G401 (cell line): Measurements from ENCODE around the gene DBH. TPM values are rescaled to one million over a fixed set of nuclear protein-coding genes. Genes with fewer than 3 reads are reported as not detected.

ENCODE experiments used
- DNase-seq: peaks from one replicate; pipeline ENCODE4 v3.0.0-alpha.2; 2015; ENCODE audit warnings: low spot score
- in situ Hi-C: cut with HindIII; loops from 2 replicates; pipeline ENCODE4 v1.10.0; 2016; ENCODE audit warnings: low sequenced_read_pairs, mixed read lengths
- total RNA-seq: library from RNA; depleted of rRNA; stranded (reverse); fragments of >200 nt; shearing (Covaris generic); gene quantifications from 2 replicates; pipeline ENCODE4 v1.2.3, GENCODE V29; 2014

The DBH gene
- total RNA-seq, 1 experiment from 2014 or later: not detected

DNA sequence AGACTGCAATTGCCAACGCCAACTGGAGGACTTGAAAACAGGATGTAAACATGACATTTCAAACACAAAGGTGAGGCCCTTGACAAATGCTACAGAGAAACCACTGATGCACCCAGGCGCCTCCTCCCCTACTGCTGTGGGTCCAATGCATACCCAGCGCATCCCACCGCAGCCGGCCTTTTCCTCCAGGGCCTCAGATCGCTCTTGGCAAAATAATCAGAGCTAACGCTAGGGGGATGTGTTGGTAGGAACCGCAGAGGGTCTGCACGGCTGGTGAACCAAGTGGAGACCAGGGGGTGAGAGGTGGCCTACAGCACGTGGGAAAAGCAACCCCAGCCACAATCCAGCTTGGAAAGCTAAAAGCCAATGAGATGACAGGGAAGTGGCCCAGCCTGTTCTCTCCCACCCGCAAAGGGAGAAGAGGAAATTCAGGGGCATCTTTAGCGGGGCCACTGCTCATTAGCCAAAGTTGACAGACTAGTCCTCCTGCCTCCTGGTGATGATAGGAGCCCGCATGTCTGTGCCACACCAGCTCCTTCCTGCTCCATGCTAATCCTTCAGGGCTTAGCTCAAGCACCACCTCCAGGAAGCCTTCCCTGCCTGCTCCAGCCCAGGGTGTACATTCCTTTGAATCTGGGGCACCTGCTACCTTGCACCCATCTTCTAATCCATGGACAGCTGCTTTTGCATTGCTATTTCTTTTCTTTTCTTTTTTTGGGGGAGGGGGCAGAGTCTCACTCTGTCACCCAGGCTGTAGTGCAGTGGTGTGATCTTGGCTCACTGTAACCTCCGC lies 32.8 kb upstream of the DBH start:
- no peak for DNase-seq
- in situ Hi-C loops: no loop called here

DNA sequence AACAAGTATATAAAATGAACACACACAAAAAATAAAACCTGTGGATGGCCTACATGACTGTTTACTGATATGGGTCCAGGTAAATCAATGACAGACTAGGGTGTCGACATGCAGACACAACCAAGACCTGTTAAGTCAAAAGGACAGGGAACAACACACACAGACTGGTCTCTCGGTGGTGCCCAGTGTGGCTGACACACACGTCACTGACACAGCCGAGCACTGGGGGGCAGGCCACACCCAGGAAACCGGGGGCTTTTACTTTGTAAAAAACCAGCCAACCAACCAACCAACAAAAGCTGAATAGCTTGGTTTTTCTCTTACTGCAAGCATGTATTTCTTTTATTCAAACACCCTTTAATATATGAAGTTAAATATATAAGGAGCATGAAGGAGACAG lies 31.9 kb upstream of the DBH start:
- in situ Hi-C loops: no loop called here
- DNase-seq: peak; percentile 6

DNA sequence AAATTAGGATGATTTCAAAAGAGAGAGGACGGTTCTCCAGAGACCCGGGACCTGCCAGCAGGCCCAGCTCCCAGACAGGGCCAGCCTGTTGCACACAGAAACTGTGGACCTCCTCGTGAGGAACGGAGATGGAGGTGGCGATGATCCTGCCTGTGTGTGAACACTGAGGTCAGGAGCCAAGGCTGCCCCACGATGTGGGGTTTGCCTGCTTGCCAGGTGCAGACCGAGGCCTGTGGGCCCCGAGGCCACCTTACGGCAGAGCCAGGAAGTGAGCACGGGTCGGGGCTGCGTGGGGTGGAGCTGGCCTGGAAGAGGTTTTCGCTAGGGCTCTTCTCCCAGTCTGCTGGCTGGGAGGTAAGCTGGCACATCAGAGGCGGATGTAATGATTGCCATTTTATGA lies 31.3 kb upstream of the DBH start:
- in situ Hi-C loops: no loop called here
- DNase-seq: peak; percentile 20

DNA sequence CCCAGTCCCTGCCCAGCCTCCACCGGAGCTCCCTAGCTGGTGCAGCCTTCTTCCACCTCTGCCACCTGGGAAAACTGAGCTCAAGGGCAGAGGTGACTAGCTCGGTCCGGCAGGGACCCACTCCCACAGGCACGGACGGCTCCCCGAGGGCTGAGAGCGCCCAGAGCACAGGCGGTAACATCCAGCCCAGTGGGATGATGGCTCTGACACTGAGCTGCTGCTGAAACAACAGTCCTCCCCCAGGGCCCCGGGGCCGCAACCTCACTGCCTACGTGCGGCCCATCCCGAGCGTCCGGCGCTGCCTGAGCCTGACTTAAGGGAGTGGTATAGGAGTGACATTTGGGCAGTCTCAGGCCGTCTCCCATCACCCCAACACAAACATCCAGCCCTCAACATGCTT lies 30.7 kb upstream of the DBH start:
- no peak for DNase-seq
- in situ Hi-C loops: no loop called here

DNA sequence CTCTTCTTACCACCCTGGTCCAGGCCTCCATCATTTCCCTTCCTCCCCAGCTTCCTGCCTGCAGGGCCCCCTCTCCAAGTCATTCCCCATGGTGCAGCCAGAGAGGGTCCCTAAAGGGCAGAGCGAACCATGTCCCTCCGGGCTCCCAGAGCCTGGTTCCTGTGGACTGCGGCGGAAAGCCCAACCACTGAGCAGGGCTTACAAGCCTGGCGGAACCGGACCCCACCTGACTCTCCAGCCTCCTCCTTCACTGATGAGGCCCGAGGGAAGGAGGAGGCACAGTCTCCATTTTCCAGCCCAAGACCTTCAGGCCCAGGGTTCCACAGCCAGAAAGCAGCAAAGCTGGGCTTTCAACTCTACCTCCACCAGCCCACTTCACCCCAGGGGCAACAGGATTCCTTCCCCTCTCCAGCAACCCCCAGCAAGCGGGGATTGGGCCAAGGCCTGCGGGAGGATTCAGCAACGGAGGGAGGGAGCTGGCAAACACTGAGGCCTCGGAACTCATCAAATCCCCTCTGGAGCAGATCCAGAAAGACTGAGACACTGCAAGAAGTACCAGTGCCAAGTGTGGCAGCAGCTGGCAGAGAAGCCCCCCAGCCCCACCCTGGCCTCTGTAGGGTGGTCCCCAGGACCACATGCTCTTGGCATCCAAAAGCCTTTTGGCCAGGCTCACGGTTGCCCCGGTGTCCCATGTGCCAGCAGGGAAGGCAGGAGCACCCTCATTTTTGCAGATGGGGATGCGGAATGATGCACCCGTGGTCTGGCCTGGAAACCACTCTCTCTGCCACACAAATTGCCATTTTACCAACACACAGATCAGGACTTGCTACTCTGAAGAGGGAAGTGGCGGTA lies 30.1 kb upstream of the DBH start:
- peak; percentile 5 for DNase-seq
- in situ Hi-C loops: no loop called here

DNA sequence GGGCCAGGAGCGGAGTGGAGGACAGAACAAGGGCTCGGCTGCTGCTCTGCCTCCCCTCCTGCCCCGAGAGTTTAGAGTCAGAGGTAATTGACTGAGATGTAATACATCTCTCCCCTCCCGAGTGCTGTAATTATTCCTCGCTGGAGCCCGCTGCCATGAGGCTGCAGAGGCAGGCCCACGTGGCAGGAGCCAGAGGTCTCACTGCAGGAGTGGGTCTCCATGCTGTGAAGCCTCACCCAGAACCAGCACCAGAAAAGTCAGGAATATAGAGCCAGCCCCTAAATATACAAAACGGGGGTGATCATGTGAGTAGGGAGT lies 29.5 kb upstream of the DBH start:
- in situ Hi-C loops: no loop called here
- DNase-seq: peak; percentile 10

DNA sequence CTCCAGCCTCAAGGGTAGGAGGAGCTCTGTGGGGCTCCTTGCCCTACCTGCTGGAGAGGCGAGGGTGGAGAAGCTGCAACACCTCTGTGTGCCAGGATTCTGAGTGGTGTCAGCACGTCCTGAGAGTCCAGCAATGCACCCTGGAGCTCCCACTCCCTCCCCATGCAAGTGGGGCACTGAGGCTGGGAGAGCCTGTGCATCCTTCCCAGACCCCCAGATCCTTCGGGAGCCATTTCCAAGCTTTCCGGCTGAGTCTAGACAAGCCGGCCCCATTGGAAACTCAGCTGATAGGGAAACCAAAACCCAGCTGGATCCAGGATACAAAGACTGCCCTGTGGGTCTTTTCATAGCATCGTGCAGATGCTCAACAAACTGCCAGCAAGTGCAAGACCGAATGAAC lies 28.8 kb upstream of the DBH start:
- in situ Hi-C loops: no loop called here
- peak; percentile 5 for DNase-seq

DNA sequence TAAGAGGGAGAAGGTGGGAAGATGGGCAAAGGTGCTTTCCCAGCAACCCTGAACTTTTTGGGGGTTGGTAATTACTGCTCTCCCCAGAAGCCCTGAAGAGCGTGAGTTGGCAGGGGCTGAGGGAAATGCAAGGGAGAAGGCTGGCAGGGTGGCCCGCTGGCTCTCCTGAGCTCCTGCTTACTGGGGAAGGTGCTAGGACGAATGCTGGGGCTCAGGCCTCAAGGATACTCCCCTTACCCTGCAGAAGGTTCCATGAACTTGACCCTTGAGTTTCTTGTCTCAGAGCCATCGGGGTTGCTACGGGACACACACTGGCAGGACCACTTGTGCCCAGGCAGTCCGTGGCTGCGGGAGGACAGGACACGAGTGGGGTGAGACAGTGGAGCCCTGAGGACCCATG lies 28.2 kb upstream of the DBH start:
- in situ Hi-C loops: no loop called here
- peak; percentile 14 for DNase-seq

DNA sequence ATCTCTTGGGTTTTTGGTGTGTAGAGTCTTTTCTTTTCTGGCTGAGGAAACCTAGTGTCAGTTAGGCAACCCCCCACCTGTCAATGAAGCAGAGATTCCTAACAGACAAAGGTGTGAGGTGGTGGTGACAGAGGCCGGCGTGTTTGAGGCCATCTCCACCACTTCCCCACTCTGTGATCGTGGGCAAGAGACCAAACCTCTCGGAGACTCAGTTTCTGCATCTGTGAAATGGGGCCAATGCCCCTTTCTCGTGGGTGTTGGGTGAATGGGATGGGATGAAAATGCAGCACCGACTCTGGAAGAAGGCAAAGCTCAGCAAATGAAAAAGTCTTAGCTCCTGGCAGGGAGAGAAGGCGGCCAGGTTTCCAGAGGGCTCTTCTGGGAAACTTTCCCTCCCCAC lies 27.8 kb upstream of the DBH start:
- in situ Hi-C loops: no loop called here

DNA sequence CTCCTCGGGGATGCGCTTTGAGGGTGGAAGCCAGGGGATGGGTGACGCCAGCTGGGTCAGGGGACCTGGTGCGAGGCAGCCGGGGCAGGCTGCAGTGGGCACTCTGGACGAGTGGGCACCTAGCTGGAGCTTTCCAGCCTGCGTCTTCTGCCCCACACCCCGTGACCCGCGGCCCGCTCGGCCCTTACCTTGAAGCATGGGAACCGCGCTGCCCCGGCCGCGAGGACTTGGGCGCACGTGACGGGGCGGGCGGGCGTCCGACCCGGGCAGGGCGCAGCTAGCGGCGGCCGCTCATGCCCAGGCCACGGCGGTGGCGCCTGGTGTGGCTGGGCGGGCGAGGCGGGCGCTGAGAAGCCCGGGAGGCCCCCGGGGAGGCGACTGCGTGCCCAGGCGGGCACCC lies 27.3 kb upstream of the DBH start:
- DNase-seq: peak; percentile 7
- in situ Hi-C loops: no loop called here

More for the DNA sequence above, 27.8 kb upstream of the DBH start:
- peak; percentile 2 for DNase-seq

DNA sequence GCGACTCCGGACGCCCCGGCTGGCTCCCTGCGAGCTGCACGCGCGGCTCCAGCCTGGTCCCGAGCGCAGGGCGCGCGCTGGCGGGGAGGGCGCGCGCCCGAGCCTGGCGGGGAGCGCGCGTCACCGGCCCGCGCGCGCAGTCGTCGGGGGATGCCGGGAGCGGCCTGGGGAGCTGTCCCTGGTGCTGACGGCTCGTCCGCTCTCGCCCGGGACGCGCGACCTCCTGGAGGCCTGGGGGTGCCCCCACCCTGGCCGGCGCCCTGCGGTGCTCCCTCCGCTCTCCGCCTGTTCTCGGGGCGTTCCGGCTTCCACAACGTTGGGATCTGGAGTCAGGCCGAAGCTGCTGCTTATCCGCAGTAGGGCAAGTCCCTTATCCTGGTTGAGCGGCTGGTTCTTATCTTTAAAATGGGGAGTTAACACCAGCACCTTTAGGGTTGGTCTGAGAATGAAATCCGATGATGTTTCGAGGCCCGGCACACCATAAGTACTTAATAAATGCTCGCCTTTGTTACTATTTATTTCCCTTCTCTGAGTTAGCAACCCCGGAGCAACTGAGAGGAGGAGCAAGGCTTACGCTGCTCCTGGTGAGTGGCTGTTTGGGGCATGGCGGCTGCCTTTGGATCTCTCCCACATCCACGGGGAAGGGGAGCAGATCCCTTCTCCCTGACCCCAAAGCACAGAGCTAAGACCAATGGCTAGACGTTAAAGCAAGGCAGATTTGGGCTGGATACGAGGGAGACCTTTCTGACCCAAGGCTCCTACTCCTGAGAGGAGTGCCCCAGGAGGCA lies 26.7 kb upstream of the DBH start, which contains the start of gene FAM163B:
Gene FAM163B (minus strand): TSS at position 79 of the 788 bp plus-strand sequence. CDS start 29,166 bp downstream, outside the sequence.
- DNase-seq: peak; percentile 36

DNA sequence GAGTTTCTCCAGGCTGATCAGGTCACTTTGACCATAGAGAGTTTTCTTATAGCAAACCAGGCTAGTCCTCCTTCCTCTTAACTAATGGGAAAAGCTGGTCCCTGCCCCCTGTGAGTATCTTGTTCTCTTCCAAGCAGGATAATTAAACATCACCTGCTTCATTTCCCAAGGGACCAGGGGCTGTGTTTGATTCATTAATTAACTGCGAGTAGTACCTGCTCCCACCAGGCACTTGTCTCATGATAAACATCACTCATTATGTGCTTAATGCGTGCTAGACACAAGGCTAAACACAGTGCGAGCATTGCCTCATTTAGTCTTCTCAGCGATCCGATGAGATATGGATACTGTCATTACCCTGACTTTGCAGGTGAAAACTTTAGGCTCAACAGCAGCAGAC lies 25.3 kb upstream of the DBH start:
- in situ Hi-C loops: no loop called here
- no peak for DNase-seq

More for the DNA sequence above, 26.7 kb upstream of the DBH start, which contains the start of gene FAM163B:
- in situ Hi-C loops: no loop called here

DNA sequence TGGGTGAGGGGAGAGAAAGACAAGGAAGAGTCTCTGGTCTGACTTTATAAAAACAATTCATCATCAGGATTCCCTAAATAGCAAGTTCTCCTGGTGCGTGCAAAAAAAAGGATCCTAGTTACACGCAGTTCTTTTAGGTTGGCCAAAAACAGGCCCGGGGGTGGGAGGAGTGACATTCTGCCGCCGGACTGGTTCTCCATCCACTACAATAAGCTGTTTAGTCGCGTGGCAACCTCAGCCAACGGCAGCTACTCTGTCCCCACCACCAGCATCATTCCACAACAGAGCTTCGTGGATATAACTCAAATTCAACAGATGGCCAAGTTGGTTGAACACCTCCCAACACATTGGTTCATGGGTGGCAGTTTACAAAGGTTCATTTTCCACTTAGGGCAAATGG lies 24.1 kb upstream of the DBH start:
- in situ Hi-C loops: no loop called here

DNA sequence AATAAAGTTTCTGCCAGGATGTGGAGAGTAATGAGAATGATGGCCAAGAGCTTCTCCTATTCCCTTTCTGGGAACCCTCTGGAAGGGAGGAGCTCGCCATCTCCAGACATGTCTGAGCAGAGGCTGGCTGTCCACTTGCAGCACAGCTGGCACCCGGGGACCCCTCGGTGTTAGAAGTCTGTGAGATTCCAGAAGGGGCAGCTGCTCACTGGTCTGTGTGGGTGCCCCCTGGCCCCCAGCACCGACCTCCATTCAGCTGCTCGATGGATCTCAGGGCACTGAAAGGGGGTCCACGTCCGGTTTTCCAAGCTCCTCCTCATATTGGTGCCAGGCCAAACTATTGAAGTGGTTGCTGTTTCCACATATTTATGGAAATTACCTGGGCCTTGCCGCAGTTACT lies 23.3 kb upstream of the DBH start:
- in situ Hi-C loops: no loop called here
- DNase-seq: no peak

More for the DNA sequence above, 24.1 kb upstream of the DBH start:
- no peak for DNase-seq

DNA sequence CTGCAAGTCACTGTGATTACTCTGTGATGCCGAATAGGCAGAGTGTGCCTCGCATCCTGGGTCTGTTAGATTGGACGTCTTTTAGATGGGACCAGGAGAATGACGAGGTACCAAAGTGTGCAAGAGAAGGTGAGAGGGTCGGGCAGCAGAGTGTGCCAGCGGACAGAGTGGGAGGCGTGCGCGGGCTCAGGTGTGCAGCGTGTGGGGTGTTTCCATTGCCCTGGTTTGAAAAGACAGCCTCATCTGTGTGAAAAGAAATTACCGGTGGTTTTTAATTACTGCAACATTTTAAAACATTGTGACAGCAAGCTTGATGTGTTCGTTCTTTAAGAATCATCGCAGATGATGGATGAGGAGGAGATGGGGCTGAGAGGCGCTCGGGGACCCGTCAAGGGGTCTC lies 22.7 kb upstream of the DBH start:
- in situ Hi-C loops: no loop called here
- no peak for DNase-seq

DNA sequence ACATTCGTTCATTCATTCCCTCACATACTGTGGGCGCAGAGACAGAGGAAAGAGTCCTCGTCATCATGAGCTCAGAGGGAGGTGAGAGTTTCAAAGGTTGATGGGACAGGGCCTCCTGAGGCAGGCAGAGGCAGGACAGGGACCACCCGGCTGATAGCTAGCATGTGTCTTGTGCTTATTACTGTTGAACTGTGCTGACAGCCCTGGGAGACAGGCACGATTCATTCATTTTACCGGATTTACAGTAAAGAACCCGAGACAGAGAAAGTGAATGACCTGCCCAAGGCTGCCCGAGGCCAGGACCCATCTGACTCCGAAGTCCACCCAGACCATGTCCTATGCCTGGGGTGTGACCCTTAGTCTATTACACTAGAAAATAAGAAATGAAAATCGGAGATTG lies 22.1 kb upstream of the DBH start:
- in situ Hi-C loops: no loop called here
- no peak for DNase-seq

DNA sequence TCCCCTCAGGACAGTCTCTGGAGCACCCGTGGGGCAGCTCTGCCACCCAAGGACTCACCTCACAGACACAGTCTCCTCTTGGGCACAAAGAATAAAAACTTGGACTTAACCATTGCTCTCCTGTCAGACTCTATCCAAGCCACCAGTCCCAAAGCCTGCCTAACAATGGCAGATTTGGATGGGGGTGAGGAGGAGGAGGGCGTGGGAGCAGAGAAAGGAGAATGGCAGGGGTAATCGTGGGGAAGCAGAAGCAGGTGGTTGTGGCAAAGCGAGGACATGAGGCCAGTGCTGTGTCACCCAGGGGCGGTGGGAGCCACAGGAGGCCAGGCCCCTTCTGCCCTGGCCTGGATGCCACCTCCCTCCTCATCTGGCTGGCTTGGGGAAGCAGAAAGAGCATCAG lies 21.5 kb upstream of the DBH start:
- in situ Hi-C loops: no loop called here
- DNase-seq: no peak

DNA sequence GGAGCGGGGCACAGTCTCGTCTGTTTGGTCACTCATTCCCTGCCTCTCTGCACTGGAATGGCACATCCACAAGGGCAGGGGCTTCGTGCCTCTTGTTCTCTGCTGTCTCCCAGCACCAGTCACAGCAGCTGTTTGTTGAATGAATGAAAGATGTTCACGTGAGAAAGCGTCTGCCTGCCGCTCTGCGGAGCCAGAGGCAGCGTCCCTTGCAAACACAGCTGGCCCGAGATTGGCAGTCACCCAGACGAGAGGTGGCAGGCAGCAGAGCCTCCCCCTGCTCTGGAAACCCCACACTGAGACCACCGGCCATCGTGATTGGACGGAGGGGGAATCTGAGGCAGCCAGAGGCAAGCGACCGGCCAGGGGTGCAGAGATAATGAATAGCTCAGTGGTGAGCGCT lies 21.0 kb upstream of the DBH start:
- in situ Hi-C loops: no loop called here
- no peak for DNase-seq

DNA sequence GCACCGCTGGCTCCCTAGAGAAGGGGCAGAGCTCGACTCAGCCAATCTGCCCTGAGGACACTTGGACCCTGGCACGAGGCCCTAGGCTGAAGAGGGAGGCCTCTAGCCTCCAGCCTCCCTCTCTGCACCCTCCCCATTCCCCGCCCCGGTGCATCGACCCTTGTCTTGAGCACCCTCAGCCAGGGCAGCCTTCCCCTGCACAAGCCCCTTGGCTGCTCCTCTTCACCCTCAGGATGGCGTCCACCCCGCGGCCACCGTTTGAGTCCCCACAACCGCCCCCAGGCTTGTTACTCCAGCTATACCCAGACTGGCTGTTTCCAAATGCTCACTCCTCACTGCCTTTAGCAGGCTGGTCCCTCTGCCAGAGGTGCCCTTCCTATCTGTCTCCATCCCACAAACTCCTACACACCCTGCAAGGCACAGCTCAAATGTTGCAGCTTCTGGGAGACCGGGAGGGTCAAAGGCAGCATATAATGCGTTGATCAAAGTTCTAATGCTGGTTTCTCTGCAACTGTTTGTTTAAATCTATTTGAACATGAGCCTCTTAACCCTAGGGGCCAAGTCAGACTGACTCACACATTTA lies 20.5 kb upstream of the DBH start:
- DNase-seq: no peak
- in situ Hi-C loops: no loop called here
